ENCODE results near the gene BTBD9.

BTBD9 gene

GRCh38 chr6:38191418-38191817 lies 448.3 kb downstream of the BTBD9 start:
- DNase-seq (ENCODE audit: insufficient read length, low spot score), result no peak
- FAIRE-seq, result no peak
- TF ChIP-seq CTCF (IDR thresholded peaks at IDR 0.05; ENCODE audit: insufficient read depth, missing control alignments), result no peak

- TF ChIP-seq CTCF (IDR thresholded peaks at IDR 0.05; ENCODE audit: insufficient read depth, missing control alignments), result no peak
- DNase-seq (ENCODE audit: insufficient read length, low spot score) (no peak), FAIRE-seq (no peak)
Observed at GRCh38 chr6:38188677-38189335, 450.9 kb downstream of the BTBD9 start.

- TF ChIP-seq CTCF (IDR thresholded peaks at IDR 0.05; ENCODE audit: insufficient read depth, missing control alignments), result no peak
- no peak for DNase-seq (ENCODE audit: insufficient read length, low spot score)
- no peak for FAIRE-seq
Observed at GRCh38 chr6:38187811-38188590, 451.7 kb downstream of the BTBD9 start.

- TF ChIP-seq CTCF (IDR thresholded peaks at IDR 0.05; ENCODE audit: insufficient read depth, missing control alignments), result no peak
- FAIRE-seq (no peak), DNase-seq (ENCODE audit: insufficient read length, low spot score) (no peak)
Observed at GRCh38 chr6:38187325-38187724, 452.4 kb downstream of the BTBD9 start.

- FAIRE-seq, result no peak
- no peak for TF ChIP-seq CTCF (IDR thresholded peaks at IDR 0.05; ENCODE audit: insufficient read depth, missing control alignments)
- DNase-seq (ENCODE audit: insufficient read length, low spot score), result no peak
Observed at GRCh38 chr6:38185752-38186151, 454.0 kb downstream of the BTBD9 start.

GRCh38 chr6:38185244-38185643 lies 454.5 kb downstream of the BTBD9 start:
- no peak for FAIRE-seq
- TF ChIP-seq CTCF (IDR thresholded peaks at IDR 0.05; ENCODE audit: insufficient read depth, missing control alignments), result no peak
- no peak for DNase-seq (ENCODE audit: insufficient read length, low spot score)

- DNase-seq (ENCODE audit: insufficient read length, low spot score) (no peak), FAIRE-seq (no peak)
- TF ChIP-seq CTCF (IDR thresholded peaks at IDR 0.05; ENCODE audit: insufficient read depth, missing control alignments), result no peak
Observed at GRCh38 chr6:38184585-38185080, 455.1 kb downstream of the BTBD9 start.
